ENCODE data around the gene SRD5A1.

DNA sequence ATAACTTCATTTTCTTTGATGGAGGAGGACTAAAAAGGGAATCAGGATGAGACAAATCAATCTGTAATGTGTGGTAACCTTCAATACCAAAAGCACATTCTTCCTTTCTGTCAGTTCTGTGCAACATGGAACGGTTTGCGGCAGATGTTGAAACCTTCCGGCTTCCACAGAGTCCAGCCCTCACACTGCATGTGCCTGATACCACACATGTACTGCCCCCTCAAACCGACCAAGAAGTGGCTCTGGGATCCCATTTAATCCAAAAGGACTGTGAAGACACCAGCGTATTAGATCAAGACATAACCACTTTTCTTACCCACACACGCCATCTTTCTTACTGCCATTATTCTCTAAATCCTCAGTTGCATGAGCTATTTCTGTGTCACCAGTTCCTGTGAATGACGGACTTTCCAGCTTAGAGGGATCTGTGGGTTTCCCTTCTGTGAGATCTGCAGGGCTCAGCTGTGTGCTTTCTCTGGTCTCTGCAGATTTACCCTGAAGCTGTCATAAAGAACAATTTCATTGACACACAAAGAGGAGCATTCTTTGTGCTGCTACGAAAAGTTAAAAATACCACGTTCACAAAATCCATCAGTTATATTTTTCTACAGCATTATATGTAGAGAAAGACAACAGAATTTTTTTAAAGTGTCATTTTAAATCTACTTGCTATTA lies 26.2 kb upstream of the SRD5A1 start:
- TF ChIP-seq, protein P1, sequence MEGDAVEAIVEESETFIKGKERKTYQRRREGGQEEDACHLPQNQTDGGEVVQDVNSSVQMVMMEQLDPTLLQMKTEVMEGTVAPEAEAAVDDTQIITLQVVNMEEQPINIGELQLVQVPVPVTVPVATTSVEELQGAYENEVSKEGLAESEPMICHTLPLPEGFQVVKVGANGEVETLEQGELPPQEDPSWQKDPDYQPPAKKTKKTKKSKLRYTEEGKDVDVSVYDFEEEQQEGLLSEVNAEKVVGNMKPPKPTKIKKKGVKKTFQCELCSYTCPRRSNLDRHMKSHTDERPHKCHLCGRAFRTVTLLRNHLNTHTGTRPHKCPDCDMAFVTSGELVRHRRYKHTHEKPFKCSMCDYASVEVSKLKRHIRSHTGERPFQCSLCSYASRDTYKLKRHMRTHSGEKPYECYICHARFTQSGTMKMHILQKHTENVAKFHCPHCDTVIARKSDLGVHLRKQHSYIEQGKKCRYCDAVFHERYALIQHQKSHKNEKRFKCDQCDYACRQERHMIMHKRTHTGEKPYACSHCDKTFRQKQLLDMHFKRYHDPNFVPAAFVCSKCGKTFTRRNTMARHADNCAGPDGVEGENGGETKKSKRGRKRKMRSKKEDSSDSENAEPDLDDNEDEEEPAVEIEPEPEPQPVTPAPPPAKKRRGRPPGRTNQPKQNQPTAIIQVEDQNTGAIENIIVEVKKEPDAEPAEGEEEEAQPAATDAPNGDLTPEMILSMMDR (conservative IDR thresholded peaks at IDR 0.05; ENCODE audit: low read depth, low read length) = no peak
- no peak for TF ChIP-seq EZH2 (IDR thresholded peaks at IDR 0.05; ENCODE audit: low read length, unreplicated experiment)
